Measurements from ENCODE around the gene ART3. TPM values are rescaled to one million over a fixed set of nuclear protein-coding genes. Genes with fewer than 3 reads are reported as not detected.

The ART3 gene
- total and polyA plus RNA-seq, 5 donors from 2014 or later = not detected

GRCh38 chr4:76074993-76075600 lies 588 bp downstream of the ART3 start:
- Histone ChIP-seq H3K27me3 (ENCODE audit: control insufficient read depth, insufficient read depth, low read length) (peaks cover 1% of the 10 kb centered on the region), H3K36me3 (ENCODE audit: control insufficient read depth, insufficient read depth, low read length) (no peaks in the 10 kb centered on the region), H3K4me1 (ENCODE audit: control insufficient read depth, insufficient read depth, low read length, poor library complexity, severe bottlenecking) (no peaks in the 10 kb centered on the region), H3K9me3 (ENCODE audit: control insufficient read depth in 2 of 2, low read length in 2 of 2) (no peaks in the 10 kb centered on the region), H3K4me3 (ENCODE audit: low read depth, low read length) (no peak overlapping the region), H3K27ac (ENCODE audit: insufficient read depth, low read length, poor library complexity, severe bottlenecking) (no peak overlapping the region)
- DNase-seq = no peak
- H3K27ac Mint-ChIP-seq = no peak overlapping the region
- H3K9me3 Mint-ChIP-seq = peaks cover 0 to 2% (median 0%) of the 10 kb centered on the region in 7 donors
- H3K4me3 Mint-ChIP-seq = no peak overlapping the region
- no peaks in the 10 kb centered on the region for H3K27me3 Mint-ChIP-seq
- no peak for ATAC-seq (ENCODE audit: low read depth in 2 of 2)
- no peaks in the 10 kb centered on the region for H3K36me3 Mint-ChIP-seq
- no peaks in the 10 kb centered on the region for H3K4me1 Mint-ChIP-seq

- no peaks in the 10 kb centered on the region for H3K36me3 ChIP-seq (ENCODE audit: control insufficient read depth, insufficient read depth, low read length)
- H3K27ac Mint-ChIP-seq = no peak overlapping the region
- no peaks in the 10 kb centered on the region for H3K36me3 Mint-ChIP-seq
- peaks cover 6% of the 10 kb centered on the region for H3K27me3 ChIP-seq (ENCODE audit: control insufficient read depth, insufficient read depth, low read length)
- DNase-seq = no peak
- H3K9me3 Mint-ChIP-seq = peaks cover 0 to 2% (median 0%) of the 10 kb centered on the region in 7 donors
- no peak overlapping the region for H3K4me3 Mint-ChIP-seq
- H3K4me1 Mint-ChIP-seq = no peaks in the 10 kb centered on the region
- H3K27me3 Mint-ChIP-seq = peaks cover 12% of the 10 kb centered on the region
- no peak for ATAC-seq (ENCODE audit: low read depth in 2 of 2)
- no peaks in the 10 kb centered on the region for H3K9me3 ChIP-seq (ENCODE audit: control insufficient read depth in 2 of 2, low read length in 2 of 2)
- no peak overlapping the region for H3K4me3 ChIP-seq (ENCODE audit: low read depth, low read length)
- no peaks in the 10 kb centered on the region for H3K4me1 ChIP-seq (ENCODE audit: control insufficient read depth, insufficient read depth, low read length, poor library complexity, severe bottlenecking)
- no peak overlapping the region for H3K27ac ChIP-seq (ENCODE audit: insufficient read depth, low read length, poor library complexity, severe bottlenecking)
These were observed 3.6 kb downstream of the ART3 start for GRCh38 chr4:76078033-76078613.

- peaks cover 0 to 2% (median 0%) of the 10 kb centered on the region in 7 donors for H3K9me3 Mint-ChIP-seq
- no peak overlapping the region for H3K27ac Mint-ChIP-seq
- ATAC-seq (ENCODE audit: low read depth in 2 of 2) (no peak), DNase-seq (no peak)
- H3K4me3 ChIP-seq (ENCODE audit: low read depth, low read length) = no peak overlapping the region
- peaks cover 6% of the 10 kb centered on the region for H3K27me3 ChIP-seq (ENCODE audit: control insufficient read depth, insufficient read depth, low read length)
- H3K27ac ChIP-seq (ENCODE audit: insufficient read depth, low read length, poor library complexity, severe bottlenecking) = no peak overlapping the region
- no peaks in the 10 kb centered on the region for H3K36me3 ChIP-seq (ENCODE audit: control insufficient read depth, insufficient read depth, low read length)
- no peaks in the 10 kb centered on the region for H3K9me3 ChIP-seq (ENCODE audit: control insufficient read depth in 2 of 2, low read length in 2 of 2)
- no peaks in the 10 kb centered on the region for H3K36me3 Mint-ChIP-seq
- no peaks in the 10 kb centered on the region for H3K4me1 ChIP-seq (ENCODE audit: control insufficient read depth, insufficient read depth, low read length, poor library complexity, severe bottlenecking)
- no peak overlapping the region for H3K4me3 Mint-ChIP-seq
- peaks cover 26% of the 10 kb centered on the region for H3K27me3 Mint-ChIP-seq
- no peaks in the 10 kb centered on the region for H3K4me1 Mint-ChIP-seq
These were observed 9.0 kb downstream of the ART3 start for GRCh38 chr4:76083386-76083988.

GRCh38 chr4:76084542-76084941 lies 10.0 kb downstream of the ART3 start:
- no peak overlapping the region for H3K4me3 Mint-ChIP-seq
- H3K36me3 ChIP-seq (ENCODE audit: control insufficient read depth, insufficient read depth, low read length) = no peaks in the 10 kb centered on the region
- no peaks in the 10 kb centered on the region for H3K4me1 Mint-ChIP-seq
- H3K9me3 ChIP-seq (ENCODE audit: control insufficient read depth in 2 of 2, low read length in 2 of 2) = no peaks in the 10 kb centered on the region
- H3K27me3 ChIP-seq (ENCODE audit: control insufficient read depth, insufficient read depth, low read length) = peaks cover 5% of the 10 kb centered on the region
- no peaks in the 10 kb centered on the region for H3K9me3 Mint-ChIP-seq
- no peak for DNase-seq
- H3K4me3 ChIP-seq (ENCODE audit: low read depth, low read length) = no peak overlapping the region
- H3K27me3 Mint-ChIP-seq = peaks cover 29% of the 10 kb centered on the region
- H3K27ac ChIP-seq (ENCODE audit: insufficient read depth, low read length, poor library complexity, severe bottlenecking) = no peak overlapping the region
- H3K27ac Mint-ChIP-seq = no peak overlapping the region
- no peaks in the 10 kb centered on the region for H3K4me1 ChIP-seq (ENCODE audit: control insufficient read depth, insufficient read depth, low read length, poor library complexity, severe bottlenecking)
- H3K36me3 Mint-ChIP-seq = no peaks in the 10 kb centered on the region
- ATAC-seq (ENCODE audit: low read depth in 2 of 2) = no peak

GRCh38 chr4:76087007-76087769 lies 12.7 kb downstream of the ART3 start:
- peaks cover 21% of the 10 kb centered on the region for H3K27me3 Mint-ChIP-seq

GRCh38 chr4:76088719-76089118 lies 14.2 kb downstream of the ART3 start:
- H3K4me3 ChIP-seq (ENCODE audit: low read depth, low read length) = no peak overlapping the region
- no peaks in the 10 kb centered on the region for H3K9me3 ChIP-seq (ENCODE audit: control insufficient read depth in 2 of 2, low read length in 2 of 2)

More at GRCh38 chr4:76087007-76087769, 12.7 kb downstream of the ART3 start:
- no peaks in the 10 kb centered on the region for H3K36me3 Mint-ChIP-seq
- H3K9me3 Mint-ChIP-seq = no peaks in the 10 kb centered on the region
- H3K27ac Mint-ChIP-seq = no peak overlapping the region
- H3K4me1 Mint-ChIP-seq = peaks cover 4 to 10% (median 5%) of the 10 kb centered on the region in 4 donors
- Histone ChIP-seq H3K4me3 (ENCODE audit: low read depth, low read length) (no peak overlapping the region), H3K27ac (ENCODE audit: insufficient read depth, low read length, poor library complexity, severe bottlenecking) (no peak overlapping the region), H3K27me3 (ENCODE audit: control insufficient read depth, insufficient read depth, low read length) (no peaks in the 10 kb centered on the region), H3K4me1 (ENCODE audit: control insufficient read depth, insufficient read depth, low read length, poor library complexity, severe bottlenecking) (no peaks in the 10 kb centered on the region), H3K36me3 (ENCODE audit: control insufficient read depth, insufficient read depth, low read length) (no peaks in the 10 kb centered on the region), H3K9me3 (ENCODE audit: control insufficient read depth in 2 of 2, low read length in 2 of 2) (no peaks in the 10 kb centered on the region)
- H3K4me3 Mint-ChIP-seq = no peak overlapping the region
- no peak for ATAC-seq (ENCODE audit: low read depth in 2 of 2)
- DNase-seq = peak in 1 of 3 donors; percentile 9

GRCh38 chr4:76090241-76090691 lies 15.8 kb downstream of the ART3 start:
- no peak overlapping the region for H3K27ac ChIP-seq (ENCODE audit: insufficient read depth, low read length, poor library complexity, severe bottlenecking)

More at GRCh38 chr4:76088719-76089118, 14.2 kb downstream of the ART3 start:
- Histone ChIP-seq H3K36me3 (ENCODE audit: control insufficient read depth, insufficient read depth, low read length) (no peaks in the 10 kb centered on the region), H3K27me3 (ENCODE audit: control insufficient read depth, insufficient read depth, low read length) (peaks cover 2% of the 10 kb centered on the region), H3K27ac (ENCODE audit: insufficient read depth, low read length, poor library complexity, severe bottlenecking) (no peak overlapping the region), H3K4me1 (ENCODE audit: control insufficient read depth, insufficient read depth, low read length, poor library complexity, severe bottlenecking) (no peaks in the 10 kb centered on the region)
- no peaks in the 10 kb centered on the region for H3K36me3 Mint-ChIP-seq
- peaks cover 4 to 10% (median 5%) of the 10 kb centered on the region in 4 donors for H3K4me1 Mint-ChIP-seq
- DNase-seq (no peak), ATAC-seq (ENCODE audit: low read depth in 2 of 2) (no peak)
- H3K9me3 Mint-ChIP-seq = no peaks in the 10 kb centered on the region
- H3K4me3 Mint-ChIP-seq = no peak overlapping the region
- H3K27me3 Mint-ChIP-seq = peaks cover 24% of the 10 kb centered on the region
- H3K27ac Mint-ChIP-seq = no peak overlapping the region

More at GRCh38 chr4:76090241-76090691, 15.8 kb downstream of the ART3 start:
- Mint-ChIP-seq H3K9me3 (no peaks in the 10 kb centered on the region), H3K4me3 (no peak overlapping the region), H3K4me1 (peaks cover 4 to 10% (median 5%) of the 10 kb centered on the region in 4 donors), H3K27me3 (peaks cover 15% of the 10 kb centered on the region), H3K27ac (peak overlapping the region in 1 of 3 donors; percentile 29), H3K36me3 (no peaks in the 10 kb centered on the region)
- Histone ChIP-seq H3K4me3 (ENCODE audit: low read depth, low read length) (no peak overlapping the region), H3K36me3 (ENCODE audit: control insufficient read depth, insufficient read depth, low read length) (no peaks in the 10 kb centered on the region), H3K9me3 (ENCODE audit: control insufficient read depth in 2 of 2, low read length in 2 of 2) (no peaks in the 10 kb centered on the region), H3K27me3 (ENCODE audit: control insufficient read depth, insufficient read depth, low read length) (peaks cover 4% of the 10 kb centered on the region), H3K4me1 (ENCODE audit: control insufficient read depth, insufficient read depth, low read length, poor library complexity, severe bottlenecking) (no peaks in the 10 kb centered on the region)
- DNase-seq = peak in 2 of 3 donors; percentile 36 to 54
- ATAC-seq (ENCODE audit: low read depth in 2 of 2) = peak; percentile 77 to 90
